Lower leg skin (tissue), 4 donors: ENCODE results near the gene RAB26. TPM values are rescaled to one million over a fixed set of nuclear protein-coding genes. Genes with fewer than 3 reads are reported as not detected.
"Not testable (repeated sequence)": the region's sequence is repeated elsewhere in the genome, so short reads cannot be mapped to it uniquely, and the experiment has no call there.

Source experiments
- DNase-seq, 2 donors: peaks; one replicate each; pipeline ENCODE4 v3.0.0-alpha.2; 2019; ENCODE audit warnings: low spot score in 2 of 2
- H3K4me3 ChIP-seq: fragments of 200-600 bp; sonication (generic); 2 replicates; pipeline ENCODE4 v1.5.1; 2017; ENCODE audit warnings: mild to moderate bottlenecking, low read depth; ENCODE audit not compliant: poor library complexity, severe bottlenecking
- POLR2A ChIP-seq, 2 donors: fragments of 450-650 bp; IDR thresholded peaks; one replicate each; pipeline ENCODE4 v1.6.1; 2016 to 2017; ENCODE audit warnings: antibody characterized with exemption in 2 of 2, mild to moderate bottlenecking in 1 of 2, moderate library complexity in 1 of 2
- WGBS, 2 donors: methylation state at CpG; one replicate each; pipeline ENCODE4 v1.1.5; 2018; 5-methylcytosine and 5-hydroxymethylcytosine counted together
- intact Hi-C: fragments of 100-400 bp; cut with DNase I; formaldehyde crosslinking; loops from one replicate; pipeline ENCODE4 v1.15.0; 2023; ENCODE audit warnings: low total_unique reads
- total RNA-seq, 4 donors: library from RNA; depleted of rRNA; stranded (reverse); fragments of >200 nt; gene quantifications; one replicate each; pipeline ENCODE4 v1.1.0, GENCODE V29; 2016
- TF ChIP-seq, protein P1 (sequence below), 3 donors: fragments of 450-650 bp; IDR thresholded peaks; one replicate each; pipeline ENCODE4 v1.5.1; 2016; ENCODE audit warnings: antibody characterized with exemption in 3 of 3, mild to moderate bottlenecking in 3 of 3, moderate library complexity in 2 of 3

RAB26 gene
- total RNA-seq, 4 donors from 2014 or later: 1.6 to 2.9 (median 2.0) TPM; not detected in 1

DNA sequence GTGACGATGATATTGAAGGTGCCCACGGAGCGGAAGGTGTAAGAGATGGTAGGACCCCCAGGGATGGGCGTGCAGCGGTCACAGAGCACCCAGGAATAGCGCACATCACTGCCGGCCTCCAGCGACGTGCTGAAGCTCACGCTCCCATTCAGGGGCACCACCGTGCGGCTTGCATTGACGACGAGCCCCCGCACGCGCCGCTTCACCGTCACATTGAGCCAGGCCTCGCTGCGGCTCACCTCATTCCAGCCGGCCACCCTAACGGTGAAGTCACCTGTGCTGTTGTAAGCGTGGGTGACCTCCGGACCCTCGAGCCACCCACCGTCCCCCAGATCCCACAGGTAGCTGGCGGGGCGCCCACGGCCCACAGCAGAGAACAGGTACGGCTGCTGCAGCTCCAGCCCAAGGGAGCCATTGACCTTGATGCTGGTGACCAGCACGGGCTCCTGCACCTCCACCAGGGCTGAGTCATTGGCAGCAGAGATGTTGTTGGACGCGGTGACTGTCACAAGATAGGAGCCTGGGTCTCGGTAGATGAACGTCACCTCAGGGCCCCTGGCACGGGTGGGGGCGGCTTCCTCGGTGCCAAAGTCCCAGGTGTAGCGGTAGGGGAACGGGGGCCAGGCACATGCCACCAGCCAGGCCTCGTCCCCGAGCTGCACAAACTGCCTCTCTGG is 38.0 kb upstream of the RAB26 start:
- intact Hi-C loops, H3K4me3 ChIP-seq, DNase-seq: not testable (repeated sequence)
- 89 to 93% methylated on average over 23 to 38 of the region's 43 CpGs for WGBS, 2 donors

DNA sequence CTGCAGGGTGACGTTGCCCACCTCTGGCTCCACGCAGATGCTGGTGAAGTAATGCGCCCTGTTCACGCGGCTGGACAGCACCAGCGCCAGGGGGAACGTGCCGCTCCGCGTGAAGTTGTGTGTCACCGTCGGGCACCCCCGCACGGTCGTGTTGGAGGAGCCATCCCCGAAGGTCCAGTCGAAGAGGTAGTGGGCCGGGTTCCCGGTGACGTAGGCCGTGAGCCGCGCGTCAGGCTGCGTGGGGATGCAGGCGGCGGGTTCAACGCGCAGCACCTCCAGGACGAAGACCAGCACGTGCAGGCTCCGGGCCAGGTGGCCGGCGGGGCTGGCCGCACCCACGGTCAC is 37.4 kb upstream of the RAB26 start:
- WGBS, 2 donors: 93 to 99% methylated on average over 18 to 20 of the region's 36 CpGs

DNA sequence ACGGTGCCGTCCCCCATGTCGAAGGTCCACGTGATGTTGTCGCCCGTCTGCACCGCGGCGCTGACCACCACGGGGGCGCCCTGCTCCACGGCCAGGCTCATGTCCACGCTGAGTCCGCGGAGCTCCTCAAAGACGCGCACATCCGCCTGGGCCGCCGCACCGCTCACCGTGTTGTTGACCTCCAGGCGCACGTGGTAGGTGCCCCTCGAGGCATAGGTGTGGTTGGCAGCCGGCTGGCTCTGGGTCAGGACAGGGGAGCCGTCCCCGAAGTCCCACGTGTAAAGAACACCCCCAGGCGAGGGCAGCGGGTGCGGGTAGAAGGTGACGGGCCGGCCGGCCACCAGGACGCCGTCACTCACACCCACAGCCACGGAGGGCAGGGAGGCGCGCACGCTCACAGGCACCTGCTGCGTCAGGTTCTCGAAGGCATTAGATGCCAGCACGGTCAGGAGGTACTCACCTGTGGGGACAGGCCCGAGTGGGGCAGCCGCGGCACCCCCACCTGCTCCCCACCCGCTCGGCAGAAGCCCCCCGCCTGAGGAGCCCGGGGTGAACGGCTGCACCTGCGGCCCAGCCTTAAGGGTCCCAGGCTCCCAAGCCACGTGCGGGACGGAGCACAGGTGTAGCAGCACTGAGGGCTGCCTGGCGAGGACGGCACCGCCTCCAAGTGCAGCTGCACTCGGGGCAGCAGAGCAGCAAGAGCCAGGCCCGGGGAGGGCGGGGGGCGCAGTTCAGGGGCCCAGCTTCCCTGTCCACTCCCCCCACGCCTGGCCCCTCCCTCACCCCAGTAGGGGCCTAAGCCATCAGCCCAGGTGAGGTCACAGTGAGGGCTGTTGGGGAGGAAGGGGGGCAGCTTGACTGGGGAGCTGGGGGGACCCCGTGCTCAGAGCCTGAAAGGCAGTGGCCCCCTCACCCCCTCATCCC is 36.8 kb upstream of the RAB26 start:
- H3K4me3 ChIP-seq, intact Hi-C loops, DNase-seq: not testable (repeated sequence)
- WGBS, 2 donors: 91% methylated on average over 46 to 49 of the region's 65 CpGs

More for the DNA sequence above, 37.4 kb upstream of the RAB26 start:
- H3K4me3 ChIP-seq, DNase-seq, intact Hi-C loops: not testable (repeated sequence)

DNA sequence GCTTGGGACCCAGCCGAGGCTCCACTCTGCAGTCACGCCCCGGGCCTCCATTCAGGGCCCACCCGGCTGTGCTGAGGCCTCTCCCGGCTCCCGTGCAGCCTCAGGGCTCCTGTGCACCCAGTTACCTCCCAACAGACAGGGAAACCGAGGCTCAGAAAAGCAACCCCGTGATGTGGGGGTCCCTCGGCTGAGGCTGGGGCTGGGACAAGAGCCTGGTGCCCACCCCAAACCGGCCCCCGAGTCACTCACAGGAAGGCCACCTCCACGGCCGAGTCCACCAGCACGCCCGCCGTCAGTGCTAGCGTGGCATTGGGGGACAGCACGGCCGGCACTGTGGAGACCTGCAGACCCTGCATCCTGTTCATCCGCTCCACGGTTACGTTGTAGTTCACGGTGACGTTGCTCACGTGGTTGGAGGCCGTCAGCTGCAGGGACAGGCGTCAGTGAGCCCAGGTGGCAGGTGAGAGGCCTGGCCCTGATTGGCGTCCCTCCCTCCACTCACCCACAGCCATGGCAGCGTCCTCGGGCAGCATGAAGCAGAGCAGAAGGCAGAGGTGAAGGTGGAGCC is 35.8 kb upstream of the RAB26 start:
- WGBS, 2 donors: 78 to 81% methylated on average over 16 to 19 of the region's 30 CpGs
- H3K4me3 ChIP-seq, intact Hi-C loops, DNase-seq: not testable (repeated sequence)

DNA sequence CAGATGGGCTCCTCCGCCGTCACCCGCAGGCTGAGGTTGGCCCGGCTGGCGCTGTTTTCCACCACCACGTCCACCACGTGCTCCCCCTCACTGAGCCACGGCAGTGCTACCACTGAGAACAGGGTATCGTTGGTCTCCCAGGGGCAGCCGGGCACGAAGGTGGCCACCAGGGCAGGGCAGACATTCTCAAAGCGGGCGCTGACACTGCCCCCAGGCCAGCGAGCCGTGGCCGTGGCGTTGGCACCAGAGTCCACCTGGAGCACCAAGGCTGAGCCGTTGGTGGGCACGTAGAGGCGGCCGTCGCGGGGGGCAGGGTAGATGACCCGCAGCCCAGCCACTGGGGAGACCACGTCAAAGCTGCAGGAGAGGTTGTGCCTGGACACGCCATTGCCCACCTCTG is 34.2 kb upstream of the RAB26 start:
- intact Hi-C loops, H3K4me3 ChIP-seq, DNase-seq: not testable (repeated sequence)
- 92 to 93% methylated on average over 16 to 22 of the region's 26 CpGs for WGBS, 2 donors

DNA sequence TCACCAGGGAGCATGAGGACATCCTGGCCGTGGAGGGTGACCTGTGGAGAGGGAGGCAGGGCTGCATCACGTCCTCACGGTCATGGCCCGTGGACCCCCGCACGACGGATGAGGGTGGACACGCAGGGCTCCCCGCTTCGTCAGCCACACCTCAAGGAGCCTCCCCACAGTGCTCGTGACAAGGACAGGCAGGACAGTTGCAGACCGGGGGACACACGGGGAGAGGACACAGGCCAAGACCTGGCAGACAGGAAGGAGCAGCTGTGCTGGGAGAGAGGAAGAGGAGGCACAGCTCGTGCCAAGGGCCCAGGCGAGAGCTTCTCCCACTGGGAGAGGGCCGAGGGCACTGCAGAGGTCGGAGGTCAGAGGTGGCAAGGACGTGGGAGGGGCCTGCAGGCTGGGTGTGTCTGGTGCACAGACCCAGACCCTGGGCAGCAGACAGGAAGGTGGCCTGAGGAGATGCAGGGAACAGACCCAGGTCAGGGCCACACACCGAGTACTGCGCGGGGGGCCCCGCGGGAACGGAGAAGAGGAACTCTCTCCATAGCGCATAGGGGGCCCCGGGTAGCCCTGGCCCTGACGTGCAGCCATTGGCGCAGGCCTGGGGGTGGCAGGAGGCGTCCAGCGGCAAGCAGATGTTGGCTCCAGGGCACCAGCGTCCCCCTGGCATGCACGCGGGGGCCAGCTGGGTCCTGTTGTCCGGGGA is 33.4 kb upstream of the RAB26 start:
- WGBS, 2 donors: 85 to 88% methylated on average over 27 to 31 of the region's 34 CpGs
- H3K4me3 ChIP-seq, DNase-seq, intact Hi-C loops: not testable (repeated sequence)

DNA sequence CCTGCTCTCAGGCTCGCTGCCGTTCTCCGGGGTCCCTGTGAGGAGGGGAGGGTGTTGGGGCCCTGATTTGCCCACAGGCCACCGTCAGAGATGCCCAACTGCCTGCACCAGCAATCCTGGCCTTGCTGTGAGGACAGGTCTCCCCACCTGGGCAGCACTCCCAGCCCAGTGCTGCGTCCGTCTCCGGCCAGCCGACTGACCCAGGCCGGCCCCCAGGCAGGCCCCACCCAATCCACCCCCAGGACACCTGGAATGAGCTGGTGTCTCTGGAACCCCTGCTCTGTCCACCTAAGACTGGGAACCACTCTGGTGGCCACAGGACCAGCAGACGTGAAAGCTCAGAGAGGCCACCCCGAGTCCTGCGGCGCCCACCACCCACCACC is 32.8 kb upstream of the RAB26 start:
- TF ChIP-seq, protein P1, sequence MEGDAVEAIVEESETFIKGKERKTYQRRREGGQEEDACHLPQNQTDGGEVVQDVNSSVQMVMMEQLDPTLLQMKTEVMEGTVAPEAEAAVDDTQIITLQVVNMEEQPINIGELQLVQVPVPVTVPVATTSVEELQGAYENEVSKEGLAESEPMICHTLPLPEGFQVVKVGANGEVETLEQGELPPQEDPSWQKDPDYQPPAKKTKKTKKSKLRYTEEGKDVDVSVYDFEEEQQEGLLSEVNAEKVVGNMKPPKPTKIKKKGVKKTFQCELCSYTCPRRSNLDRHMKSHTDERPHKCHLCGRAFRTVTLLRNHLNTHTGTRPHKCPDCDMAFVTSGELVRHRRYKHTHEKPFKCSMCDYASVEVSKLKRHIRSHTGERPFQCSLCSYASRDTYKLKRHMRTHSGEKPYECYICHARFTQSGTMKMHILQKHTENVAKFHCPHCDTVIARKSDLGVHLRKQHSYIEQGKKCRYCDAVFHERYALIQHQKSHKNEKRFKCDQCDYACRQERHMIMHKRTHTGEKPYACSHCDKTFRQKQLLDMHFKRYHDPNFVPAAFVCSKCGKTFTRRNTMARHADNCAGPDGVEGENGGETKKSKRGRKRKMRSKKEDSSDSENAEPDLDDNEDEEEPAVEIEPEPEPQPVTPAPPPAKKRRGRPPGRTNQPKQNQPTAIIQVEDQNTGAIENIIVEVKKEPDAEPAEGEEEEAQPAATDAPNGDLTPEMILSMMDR (IDR thresholded peaks at IDR 0.05): no peak
- TF ChIP-seq POLR2A (IDR thresholded peaks at IDR 0.05): no peak
- intact Hi-C loops: no loop called here
- no peak overlapping the region for H3K4me3 ChIP-seq
- no peak for DNase-seq
- WGBS, 2 donors: 87 to 94% methylated on average over 9 of the region's 13 CpGs

DNA sequence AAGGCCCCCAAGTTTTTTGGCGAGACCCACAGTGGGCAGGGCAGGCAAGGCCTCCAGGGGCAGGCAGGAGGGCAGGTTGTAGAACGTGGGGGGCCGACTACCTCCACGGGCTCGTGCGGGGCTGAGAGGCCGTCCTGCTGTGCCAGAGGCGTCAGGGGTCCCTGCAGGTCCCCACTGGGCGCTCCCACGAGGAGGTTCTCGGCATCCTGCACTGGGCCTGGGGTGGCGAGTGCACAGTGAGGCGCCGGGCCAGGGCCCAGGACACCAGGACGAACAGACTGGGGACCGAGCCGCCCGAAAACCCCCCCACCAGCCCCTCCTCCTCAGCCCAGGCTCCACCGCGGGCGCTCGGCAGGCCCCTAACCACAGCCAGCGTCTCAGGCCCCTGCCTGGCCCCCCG is 32.0 kb upstream of the RAB26 start:
- DNase-seq, intact Hi-C loops: not testable (repeated sequence)
- WGBS, 2 donors: 81 to 100% methylated on average over 1 to 3 of the region's 24 CpGs

DNA sequence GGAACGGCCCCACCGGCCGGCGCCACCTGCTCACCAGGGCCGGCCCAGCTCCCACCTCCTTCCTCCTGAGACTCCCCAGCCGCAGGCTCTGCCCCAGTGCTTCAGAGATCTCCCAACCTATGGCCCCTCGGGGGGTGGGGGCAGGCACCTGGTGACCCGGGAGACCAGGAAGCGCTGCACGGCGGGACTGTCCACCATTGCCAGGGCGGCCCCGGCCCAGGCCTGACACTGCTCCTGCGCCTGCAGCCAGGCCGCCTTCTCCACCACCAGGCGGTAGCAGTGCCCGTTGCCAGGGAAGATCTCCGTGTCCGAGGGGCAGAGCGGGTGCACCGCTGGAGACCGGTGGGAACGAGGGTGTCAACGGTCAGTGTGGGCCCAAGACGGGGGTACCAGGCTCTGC is 31.1 kb upstream of the RAB26 start:
- WGBS, 2 donors: 77 to 88% methylated on average over 7 to 12 of the region's 25 CpGs
- H3K4me3 ChIP-seq, DNase-seq, intact Hi-C loops: not testable (repeated sequence)

More for the DNA sequence above, 32.0 kb upstream of the RAB26 start:
- not testable (repeated sequence) for H3K4me3 ChIP-seq

DNA sequence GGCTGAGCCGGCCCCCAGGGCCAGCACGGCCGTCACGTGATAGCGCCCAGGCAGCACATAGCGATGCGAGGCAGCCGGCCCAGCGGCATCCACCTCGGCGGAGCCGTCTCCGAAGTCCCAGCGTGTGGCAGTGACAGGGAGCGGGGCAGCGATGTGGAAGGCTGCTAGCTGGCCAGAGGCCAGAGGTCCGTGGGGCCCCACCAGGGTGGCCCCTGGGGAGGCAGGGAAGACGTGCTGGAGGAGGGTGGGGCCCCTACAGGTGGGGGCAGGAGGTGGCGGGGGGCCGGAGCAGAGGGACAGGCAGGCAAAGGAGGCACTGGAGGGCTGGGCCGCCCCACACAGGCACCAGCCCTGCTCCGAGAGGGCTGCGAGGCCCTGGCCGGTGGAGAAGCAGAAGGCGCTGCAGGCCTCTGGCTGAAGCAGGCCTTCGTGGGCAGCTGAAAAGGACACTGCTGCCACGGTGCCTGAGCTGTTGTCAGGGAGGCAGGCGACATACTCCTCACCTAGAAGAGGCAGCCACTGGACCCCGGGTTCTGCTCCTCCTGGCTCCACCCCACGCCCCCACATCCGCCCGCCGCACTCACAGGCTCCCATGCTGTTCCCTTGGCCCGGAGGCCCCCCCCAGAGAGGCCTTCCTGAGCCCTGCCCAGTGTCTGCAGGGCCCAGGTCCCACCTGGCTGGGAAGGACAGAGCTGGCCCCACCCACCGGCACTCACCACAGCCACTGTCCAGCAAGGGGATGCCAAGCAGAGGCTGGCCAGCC is 30.3 kb upstream of the RAB26 start:
- intact Hi-C loops, DNase-seq, H3K4me3 ChIP-seq: not testable (repeated sequence)
- 60 to 86% methylated on average over 5 to 10 of the region's 35 CpGs for WGBS, 2 donors

DNA sequence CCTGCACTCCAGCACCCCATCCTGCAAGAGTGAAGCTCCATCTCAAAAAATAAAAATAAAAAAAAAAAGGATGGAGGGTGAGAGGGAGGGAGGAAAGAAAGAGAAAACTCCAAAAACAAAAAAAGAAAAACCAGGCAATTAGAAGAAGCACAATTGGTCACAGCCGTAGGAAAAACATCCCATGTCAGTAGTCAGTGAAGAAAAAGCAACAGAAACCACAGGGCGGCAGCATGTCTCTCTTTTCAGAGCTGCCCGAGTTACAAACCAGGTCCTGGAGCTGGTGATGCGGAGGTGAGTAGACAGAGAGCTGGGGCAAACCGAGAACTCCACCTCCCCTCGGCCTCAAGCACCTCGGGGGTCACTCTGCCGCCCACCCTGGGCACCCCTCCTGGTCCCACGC is 27.1 kb upstream of the RAB26 start:
- WGBS, 2 donors: 30 to 43% methylated on average over 7 to 9 of the region's 9 CpGs
- not testable (repeated sequence) for H3K4me3 ChIP-seq

More for the DNA sequence above, 27.1 kb upstream of the RAB26 start:
- intact Hi-C loops, DNase-seq: not testable (repeated sequence)
